Right lung (tissue), 10 donors: ENCODE results near the gene HMGCL. TPM values are rescaled to one million over a fixed set of nuclear protein-coding genes. Genes with fewer than 3 reads are reported as not detected.
A peak's percentile ranks its signal among the peaks of the same experiment; 100 is the strongest.
"Not testable (repeated sequence)": the region's sequence is repeated elsewhere in the genome, so short reads cannot be mapped to it uniquely, and the experiment has no call there.

Source experiments
- DNase-seq, 2 donors: peaks; one replicate each; pipeline ENCODE4 v3.0.0-alpha.2; 2013
- long read RNA-seq, 8 donors: transcript quantifications; one replicate each; lab custom pipeline, GENCODE V29; 2026
- polyA plus RNA-seq, 5 donors: library from polyadenylated mRNA; unstranded; fragments of 120-200 nt; gene quantifications; one replicate each; pipeline versions ENCODE4 v1.2.1 to v1.2.3, GENCODE V29; 2013; ENCODE audit warnings: inconsistent platforms in 1 of 5, low replicate concordance in 1 of 5; ENCODE audit not compliant: insufficient read length in 5 of 5, insufficient read depth in 1 of 5

The HMGCL gene
- 10 to 100 TPM; 32.3 to 38.6 (median 32.8) TPM for polyA plus RNA-seq
- long read RNA-seq, donor 1, transcript HMGCL-203 (9 exons, 1,600 nt): major isoform, 10 of 10 reads
- long read RNA-seq, donor 1, partial matches to known transcripts: 0 of 10 reads
- long read RNA-seq, donor 1, other reads (novel, unspliced or antisense): 0 of 10 reads
- long read RNA-seq, donor 2, transcript HMGCL-203 (9 exons, 1,600 nt): major isoform, 11 of 11 reads
- long read RNA-seq, donor 2, partial matches to known transcripts: 0 of 11 reads
- long read RNA-seq, donor 2, other reads (novel, unspliced or antisense): 0 of 11 reads
- long read RNA-seq, donor 3, transcript HMGCL-203 (9 exons, 1,600 nt): major isoform, 9 of 14 reads
- long read RNA-seq, donor 3, partial matches to known transcripts: 0 of 14 reads
- long read RNA-seq, donor 3, other reads (novel, unspliced or antisense): 0 of 14 reads
- long read RNA-seq, donor 4, transcript HMGCL-203 (9 exons, 1,600 nt): major isoform, 10 of 18 reads
- long read RNA-seq, donor 4, partial matches to known transcripts: 7 of 18 reads
- long read RNA-seq, donor 4, other reads (novel, unspliced or antisense): 0 of 18 reads
- long read RNA-seq, donor 5, transcript HMGCL-203 (9 exons, 1,600 nt): major isoform, 16 of 32 reads
- long read RNA-seq, donor 5, partial matches to known transcripts: 12 of 32 reads
- long read RNA-seq, donor 5, other reads (novel, unspliced or antisense): 0 of 32 reads
- long read RNA-seq, donor 6, transcript HMGCL-203 (9 exons, 1,600 nt): major isoform, 17 of 18 reads
- long read RNA-seq, donor 6, partial matches to known transcripts: 0 of 18 reads
- long read RNA-seq, donor 6, other reads (novel, unspliced or antisense): 0 of 18 reads
- long read RNA-seq, donor 7, transcript HMGCL-203 (9 exons, 1,600 nt): major isoform, 12 of 13 reads
- long read RNA-seq, donor 7, partial matches to known transcripts: 0 of 13 reads
- long read RNA-seq, donor 7, other reads (novel, unspliced or antisense): 0 of 13 reads
- long read RNA-seq, donor 8, partial matches to known transcripts: 0 of 3 reads
- long read RNA-seq, donor 8, other reads (novel, unspliced or antisense): 0 of 3 reads

DNA sequence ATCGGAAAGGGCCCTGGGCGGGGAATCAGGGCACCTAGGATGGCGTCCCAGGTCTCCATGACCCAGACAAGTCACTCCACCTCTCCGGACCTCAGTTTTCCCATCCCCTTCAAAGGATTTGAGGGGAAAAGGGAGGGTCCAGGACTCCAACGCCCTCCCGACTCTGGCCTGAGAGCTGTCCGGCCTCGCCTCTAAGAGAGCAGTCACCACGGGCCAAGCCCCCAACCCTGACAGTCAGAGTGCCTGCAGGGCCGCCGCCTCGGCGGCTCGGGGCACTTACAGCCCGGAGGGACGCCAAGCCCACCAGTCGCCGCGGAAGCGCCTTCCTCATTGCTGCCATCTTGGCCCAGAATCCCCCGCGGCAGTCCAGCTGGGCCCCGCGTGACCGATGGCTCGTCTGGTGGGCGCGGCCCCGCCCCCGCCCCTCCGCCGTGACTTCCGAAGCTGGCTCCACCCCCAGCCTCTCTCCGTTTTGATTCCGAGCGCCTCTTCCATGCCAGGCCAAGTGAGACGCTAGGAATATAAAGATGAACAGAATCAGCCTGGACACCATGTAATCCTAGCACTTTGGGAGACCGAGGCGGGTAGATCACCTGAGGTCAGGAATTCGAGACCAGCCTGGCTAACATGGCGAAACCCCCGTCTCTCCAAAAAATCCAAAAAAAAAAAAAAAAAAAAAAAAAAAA is at the start of gene HMGCL:
Gene HMGCL, minus strand, starts transcription at position 354 of the 686 bp plus-strand sequence. Its CDS starts 14 bp downstream, at position 340.
- peak; percentile 90 for DNase-seq

GRCh38 chr1:23872421-23872820 is 47.2 kb upstream of the HMGCL start:
- DNase-seq: no peak

GRCh38 chr1:23869051-23869450 is 43.8 kb upstream of the HMGCL start:
- DNase-seq: no peak

GRCh38 chr1:23868557-23869016 is 43.4 kb upstream of the HMGCL start:
- no peak for DNase-seq

DNA sequence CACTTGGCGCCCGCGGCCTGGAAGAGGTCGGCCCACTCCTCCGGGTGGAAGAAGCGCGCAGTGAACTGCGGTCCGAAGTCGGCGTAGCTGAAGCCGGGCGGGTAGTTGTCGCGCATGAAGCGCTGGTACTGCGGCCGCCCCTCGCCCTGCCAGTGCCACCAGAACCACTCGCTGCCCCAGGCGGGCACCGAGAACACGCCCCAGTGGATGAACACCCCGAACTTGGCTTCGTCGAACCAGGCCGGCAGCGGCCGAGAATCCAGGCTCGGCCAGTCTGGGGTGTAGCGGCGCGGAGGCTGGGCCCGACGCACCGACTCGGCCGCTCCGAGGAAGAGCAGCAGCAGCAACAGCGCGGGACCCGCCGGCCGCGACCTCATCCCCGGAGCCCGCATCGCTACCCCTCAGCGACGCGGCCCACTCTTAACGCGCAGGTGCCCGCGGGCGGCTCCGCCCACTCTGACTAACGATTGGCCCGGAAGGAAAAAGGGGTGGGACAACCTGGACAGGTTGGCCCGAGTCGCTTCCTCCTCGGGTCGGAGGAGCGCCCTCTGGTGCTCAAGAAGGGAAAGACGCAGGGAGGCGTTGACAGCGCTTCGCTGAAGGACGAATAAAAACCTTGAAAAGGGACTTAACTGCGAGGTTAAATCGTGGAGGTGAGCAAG is 42.8 kb upstream of the HMGCL start, which contains the start of gene FUCA1:
Gene FUCA1, minus strand, starts transcription at position 396 of the 662 bp plus-strand sequence. Its CDS starts 4 bp downstream, at position 392.
- DNase-seq: peak; percentile 93

DNA sequence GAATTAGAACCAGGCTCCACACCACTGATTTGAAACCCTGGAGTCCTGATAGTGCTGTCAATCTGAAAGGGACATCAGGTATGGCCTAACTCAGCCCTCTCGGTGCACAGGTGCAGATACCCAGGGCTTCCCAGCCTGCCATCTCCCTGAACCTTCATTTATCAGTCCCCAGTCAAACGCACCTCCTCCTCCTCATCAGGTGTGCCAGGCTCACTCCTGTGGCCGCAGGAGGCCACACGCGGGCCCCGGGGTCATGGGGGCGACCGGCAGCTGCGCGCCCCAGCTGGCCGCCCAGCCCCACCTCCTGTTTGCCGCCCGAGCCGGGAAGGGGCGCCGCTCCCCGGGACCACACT is 42.3 kb upstream of the HMGCL start:
- no peak for DNase-seq

DNA sequence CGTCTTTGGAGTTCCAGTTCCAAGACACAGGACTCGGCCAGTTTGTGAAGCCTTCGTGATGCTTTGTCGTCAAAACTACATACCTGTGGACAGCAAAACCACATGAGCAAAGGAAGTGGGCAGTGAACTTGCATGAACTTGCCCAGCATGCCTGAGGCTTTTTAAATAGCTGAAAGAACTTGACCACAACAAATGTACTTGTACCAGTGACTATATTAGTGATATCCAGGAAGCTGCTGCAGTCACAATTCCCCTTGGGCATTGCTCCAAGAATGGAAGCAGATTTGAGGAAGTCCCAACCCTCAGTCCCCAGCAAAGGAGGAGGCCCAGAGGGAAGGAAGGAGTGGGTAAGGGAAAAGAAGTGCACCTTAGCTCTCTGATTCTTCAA is 40.3 kb upstream of the HMGCL start:
- peak in 1 of 2 donors; percentile 9 for DNase-seq

GRCh38 chr1:23864801-23865542 is 39.7 kb upstream of the HMGCL start:
- no peak for DNase-seq

GRCh38 chr1:23862640-23863039 is 37.4 kb upstream of the HMGCL start:
- DNase-seq: no peak

DNA sequence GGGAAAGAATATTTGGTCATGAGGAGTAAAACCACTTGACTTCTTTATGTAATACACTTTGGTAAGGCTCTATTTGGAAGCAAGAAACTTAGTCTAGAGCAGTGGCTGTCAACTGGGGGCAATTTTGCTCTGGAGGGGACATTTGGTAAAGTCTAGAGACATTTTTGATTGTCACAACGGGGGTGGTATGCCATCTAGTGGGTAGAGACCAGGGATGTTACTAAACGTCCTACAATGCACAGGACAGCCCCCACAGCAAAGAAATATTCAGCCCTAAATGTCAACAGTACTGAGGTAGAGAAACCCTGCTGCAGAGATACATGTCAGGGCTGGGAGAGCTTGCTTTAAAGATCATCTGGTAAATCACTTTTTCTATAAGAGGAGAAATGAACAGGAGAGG is 29.3 kb upstream of the HMGCL start:
- DNase-seq: no peak

DNA sequence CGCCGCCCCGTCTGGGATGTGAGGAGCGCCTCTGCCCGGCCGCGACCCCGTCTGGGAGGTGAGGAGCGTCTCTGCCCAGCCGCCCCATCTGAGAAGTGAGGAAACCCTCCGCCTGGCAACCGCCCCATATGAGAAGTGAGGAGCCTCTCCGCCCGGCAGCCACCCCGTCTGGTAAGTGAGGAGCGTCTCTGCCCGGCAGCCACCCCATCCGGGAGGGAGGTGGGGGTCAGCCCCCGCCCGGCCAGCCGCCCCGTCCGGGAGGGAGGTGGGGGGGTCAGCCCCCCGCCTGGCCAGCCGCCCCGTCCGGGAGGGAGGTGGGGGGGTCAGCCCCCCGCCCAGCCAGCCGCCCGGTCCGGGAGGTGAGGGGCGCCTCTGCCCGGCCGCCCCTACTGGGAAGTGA is 27.9 kb upstream of the HMGCL start:
- not testable (repeated sequence) for DNase-seq

DNA sequence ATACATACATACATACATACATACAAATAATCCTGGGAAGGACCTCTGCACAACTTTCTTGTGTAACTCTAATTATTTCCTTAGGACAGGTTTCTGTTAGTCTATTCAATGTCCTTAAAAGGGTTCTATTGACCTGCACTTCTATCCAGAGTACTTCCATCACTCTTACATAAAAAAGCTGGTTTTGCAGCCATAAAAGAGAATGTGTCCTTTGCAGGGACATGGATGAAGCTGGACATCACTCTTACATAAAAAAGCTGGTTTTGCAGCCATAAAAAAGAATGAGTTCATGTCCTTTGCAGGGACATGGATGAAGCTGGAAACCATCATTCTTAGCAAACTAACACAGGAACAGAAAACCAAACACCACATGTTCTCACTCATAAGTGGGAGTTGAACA is 26.2 kb upstream of the HMGCL start:
- not testable (repeated sequence) for DNase-seq

DNA sequence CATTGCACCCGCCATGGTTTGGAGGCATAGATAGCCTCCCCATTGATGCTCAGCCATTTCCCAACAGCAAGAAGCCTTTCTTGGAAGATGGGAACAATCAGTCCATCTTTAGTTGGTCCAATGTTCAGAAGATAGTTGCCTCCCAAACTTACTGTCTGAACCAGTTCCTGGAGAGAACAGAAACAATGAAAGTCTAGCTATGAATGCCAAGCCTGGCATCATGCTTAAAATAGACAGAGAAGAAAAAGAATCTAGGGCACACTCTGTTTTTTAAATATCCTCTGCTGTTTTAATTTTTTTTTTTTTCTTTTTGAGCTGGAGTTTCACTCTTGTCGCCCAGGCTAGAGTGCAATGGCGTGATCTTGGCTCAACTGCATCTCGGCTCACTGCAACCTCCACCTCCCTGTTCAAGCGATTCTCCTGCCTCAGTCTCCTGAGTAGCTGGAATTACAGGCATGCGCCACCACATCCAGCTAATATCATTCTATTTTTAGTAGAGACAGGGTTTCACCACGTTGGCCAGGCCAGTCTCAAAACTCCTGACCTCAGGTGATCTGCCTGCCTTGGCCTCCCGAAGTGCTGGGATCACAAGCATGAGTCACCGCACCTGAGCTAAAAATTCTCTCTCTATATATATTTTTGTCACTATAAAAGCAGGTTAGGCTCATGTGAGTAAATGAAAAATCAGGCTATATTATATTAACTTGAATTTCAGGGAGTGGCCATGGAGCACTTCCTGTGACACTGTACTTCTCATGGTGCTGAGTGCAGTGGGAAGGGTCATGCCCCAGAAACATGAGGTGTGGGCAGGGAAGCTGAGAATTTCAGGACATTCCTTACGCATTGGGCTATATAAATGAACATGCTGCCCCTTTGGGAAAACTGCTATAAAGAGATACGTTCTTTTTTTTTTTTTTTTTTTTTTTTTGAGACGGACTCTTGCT is 23.7 kb upstream of the HMGCL start:
- DNase-seq: no peak

- not testable (repeated sequence) for DNase-seq
Measured at GRCh38 chr1:23847482-23848095, 22.4 kb upstream of the HMGCL start.

GRCh38 chr1:23845163-23845562 is 19.9 kb upstream of the HMGCL start:
- DNase-seq: no peak

DNA sequence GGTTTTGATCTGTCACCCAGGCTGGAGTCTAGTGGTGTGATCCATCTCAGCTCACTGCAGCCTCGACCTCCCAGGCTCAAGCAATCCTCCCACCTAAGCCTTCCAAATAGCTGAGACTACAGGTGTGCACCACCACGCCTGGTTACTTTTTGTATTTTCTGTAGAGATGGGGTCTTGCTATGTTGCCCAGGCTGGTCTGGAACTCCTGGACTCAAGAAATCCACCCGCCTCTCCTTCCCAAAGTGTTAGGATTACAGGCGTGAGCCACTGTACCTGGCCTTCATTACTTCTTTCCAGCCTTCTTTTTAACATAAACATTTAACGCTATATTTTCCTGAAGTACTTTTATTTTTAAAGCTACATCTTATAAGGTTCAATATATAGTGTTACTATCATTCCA is 18.4 kb upstream of the HMGCL start:
- no peak for DNase-seq

- DNase-seq: peak; percentile 49 to 60
Measured at GRCh38 chr1:23838401-23838866, 13.2 kb upstream of the HMGCL start.

DNA sequence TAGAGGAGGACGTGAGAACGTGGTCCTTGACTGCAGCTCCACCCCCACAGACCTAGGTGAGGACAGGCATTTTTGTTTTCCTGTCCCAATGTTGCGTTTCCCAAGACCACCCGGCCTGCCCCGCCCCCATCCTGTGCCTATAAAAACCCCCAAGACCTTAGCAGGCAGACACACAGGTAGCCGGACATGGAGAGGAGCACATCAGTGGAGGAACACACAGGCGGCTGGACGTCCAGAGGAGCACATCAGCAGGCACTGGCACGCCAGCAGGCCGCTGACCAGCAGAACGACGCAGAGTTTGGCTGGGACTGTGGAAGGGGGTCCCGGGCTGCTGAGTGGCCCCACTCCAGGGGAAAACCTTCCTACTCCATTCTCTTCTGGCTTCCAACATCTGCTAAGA is 12.7 kb upstream of the HMGCL start:
- peak in 1 of 2 donors; percentile 3 for DNase-seq
